ENCODE data around the gene MVB12B.

The MVB12B gene

DNA sequence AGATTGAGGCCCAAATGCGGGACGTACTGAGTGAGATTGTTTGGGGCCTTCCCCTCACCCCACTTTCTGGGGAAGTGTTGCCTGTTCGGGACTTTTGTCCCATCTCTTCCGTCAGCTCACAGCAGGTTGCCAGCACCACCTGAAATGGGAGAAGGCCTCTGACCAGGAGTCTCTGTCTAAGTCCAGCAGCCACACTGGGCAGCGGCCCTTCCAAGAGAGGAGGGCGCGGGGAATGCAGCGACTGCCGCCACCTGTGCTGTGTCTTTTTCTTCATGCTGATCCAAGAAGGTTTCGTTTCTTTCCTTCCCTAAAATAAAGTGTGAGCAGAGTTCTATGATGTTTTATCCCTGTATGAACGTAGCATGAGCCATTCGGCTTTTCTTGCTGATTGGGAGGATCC lies 152.9 kb downstream of the MVB12B start:
- no peak for DNase-seq

DNA sequence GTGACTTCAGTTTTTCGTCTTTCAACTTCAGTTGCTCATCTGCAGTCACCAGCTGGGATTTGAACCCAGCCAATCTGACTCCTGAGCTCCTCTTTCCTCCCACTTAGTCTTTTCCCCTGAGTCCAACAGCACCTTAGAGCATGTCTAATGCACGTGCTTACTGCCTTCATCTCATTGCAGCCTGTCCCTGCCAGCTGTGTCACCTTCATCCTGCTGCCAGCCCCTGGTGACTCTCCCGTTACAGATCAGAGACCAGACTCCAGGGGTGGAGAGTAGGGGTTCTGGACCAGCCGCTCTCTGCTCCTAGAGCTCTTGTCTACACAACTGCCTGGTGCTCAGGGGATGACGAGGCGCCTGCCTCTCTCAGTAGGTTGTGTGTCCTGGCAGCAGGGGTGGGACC lies 154.2 kb downstream of the MVB12B start:
- DNase-seq = no peak

DNA sequence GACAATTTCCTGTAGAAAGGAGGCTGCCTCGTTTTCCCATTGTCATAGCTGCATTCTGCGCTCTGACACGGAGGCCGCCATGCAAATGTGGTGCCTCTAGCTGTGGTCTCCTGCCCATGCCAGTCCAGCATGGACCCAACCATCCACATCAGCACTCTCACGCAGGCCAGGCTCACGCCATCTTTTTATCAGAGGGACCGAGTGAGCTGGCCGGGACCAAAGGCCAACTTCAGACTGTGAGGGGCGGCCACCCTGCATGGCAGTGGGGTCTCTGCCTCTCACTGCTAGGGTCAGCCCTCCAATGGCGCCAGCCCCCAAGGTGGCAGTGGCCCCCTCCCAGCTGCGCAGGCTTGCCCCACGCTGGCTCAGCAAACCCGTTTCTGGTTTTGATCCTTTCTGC lies 155.2 kb downstream of the MVB12B start:
- no peak for DNase-seq

DNA sequence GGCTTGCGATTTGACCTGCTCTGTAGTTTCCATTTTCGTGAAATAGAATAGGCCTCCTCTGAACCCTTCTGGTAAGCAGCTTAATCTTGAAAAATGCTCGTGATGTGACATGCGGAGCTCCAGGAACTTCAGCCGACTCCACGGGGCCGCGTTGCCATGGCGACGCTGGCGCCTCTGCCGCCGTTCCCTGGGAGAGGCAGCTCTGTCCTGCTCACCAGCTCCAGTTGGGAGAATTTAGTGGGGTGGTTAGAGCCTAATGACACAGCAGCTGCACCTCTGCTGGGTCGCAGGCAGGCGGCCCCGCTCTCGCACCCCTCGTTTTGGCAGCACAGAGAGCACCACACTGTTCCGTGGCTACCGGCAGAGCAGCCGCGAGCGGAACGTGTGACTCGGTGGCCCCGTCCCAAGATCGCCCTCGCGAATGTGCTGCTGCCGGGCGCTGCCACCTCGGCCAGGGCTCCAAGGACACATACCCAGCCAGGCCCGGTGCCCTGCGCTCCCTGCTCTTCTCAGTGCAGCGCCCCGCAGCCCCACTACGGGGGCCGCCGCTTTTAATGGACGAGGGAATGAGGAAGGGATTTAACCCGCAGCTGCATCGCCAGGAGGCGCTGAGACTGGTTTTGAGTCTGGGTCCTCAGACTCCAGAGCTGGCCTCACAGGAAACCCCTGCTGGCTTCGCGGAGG lies 155.9 kb downstream of the MVB12B start:
- DNase-seq = peak; percentile 19

DNA sequence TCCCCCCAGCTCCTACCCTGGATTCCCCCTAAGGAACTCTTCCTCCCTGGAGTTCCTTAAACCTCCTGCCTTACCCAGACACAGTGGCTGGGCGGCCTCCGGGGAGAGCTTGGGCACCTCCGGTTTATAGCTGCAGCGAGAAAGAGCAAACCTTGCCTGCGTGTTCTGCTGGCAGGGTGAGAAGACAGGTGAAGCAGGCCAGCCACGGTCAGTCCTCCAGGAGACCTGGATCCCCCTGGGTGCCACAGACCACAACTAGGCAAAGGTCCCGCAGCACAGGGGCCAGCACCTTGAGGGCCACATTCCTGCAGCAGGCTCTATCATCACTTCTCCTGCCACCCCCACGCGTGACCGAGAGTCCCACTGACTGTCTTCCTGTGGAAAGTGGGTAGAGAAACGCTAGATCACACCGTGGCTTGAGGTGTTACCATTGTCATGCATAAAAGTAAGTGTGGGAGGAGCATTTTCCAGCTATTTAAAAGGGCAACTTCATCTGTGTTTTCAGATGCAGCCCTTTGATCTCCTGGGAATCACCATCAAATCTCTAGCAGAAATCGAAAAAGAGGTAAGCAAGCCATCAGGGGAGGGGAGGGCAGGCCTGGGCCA lies 156.9 kb downstream of the MVB12B start:
- DNase-seq = no peak

DNA sequence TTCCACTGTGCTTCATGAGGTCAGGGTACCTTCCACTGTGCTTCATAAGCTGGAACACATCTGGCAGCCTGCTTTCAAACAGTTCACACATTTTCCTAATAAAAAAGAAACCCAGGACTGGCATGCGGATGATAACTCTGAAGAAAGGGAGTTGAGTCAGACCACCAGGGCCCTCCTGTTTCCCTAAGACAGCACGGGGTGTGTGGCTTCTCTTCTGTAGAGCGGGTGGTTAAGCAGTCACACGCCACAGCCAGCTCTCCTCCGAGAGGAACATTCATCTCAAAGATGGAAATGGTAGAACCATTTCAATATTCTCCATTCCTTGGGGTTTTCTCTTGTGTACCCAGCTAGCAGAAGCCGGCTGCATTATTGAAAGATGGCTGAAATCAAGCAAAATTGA lies 159.0 kb downstream of the MVB12B start:
- DNase-seq = no peak

DNA sequence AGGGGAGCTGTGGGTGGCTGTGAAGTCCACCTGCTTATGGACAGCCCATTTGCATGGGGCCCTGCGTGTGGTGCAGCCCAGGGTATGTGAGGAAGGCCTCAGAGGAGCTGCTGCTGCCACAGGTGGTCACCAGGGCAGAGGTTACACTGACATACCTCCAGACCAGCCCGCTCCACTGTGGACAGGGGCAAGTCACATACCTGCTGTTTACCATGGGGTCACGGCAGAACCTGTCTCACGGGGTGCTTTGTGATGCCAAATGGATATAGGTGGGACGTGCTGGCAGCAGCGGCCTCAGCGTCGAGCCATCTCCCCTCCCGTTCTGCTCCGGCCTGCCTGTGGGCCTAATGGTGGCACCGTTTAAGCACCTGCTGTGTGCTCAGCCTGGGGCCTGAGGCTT lies 159.6 kb downstream of the MVB12B start:
- DNase-seq = no peak

DNA sequence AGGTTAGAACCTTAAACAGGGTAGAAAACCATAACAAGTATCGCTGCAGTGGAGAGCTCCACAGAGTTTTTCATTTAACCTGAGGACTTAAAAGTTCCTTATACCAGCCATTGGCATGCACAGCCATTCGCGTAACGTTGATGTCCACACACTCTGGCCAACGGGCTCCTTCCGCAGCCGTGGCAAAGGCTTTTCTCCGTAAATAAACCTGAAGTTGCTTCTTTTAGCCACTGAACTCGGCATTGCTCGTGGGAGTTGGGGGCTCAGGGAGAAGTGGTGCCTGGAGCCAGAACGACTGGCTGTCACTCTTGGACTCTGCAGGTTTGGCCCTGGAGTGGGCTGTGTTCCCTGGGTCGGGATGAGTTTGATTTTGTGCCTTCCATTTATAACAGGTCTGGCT lies 161.2 kb downstream of the MVB12B start:
- no peak for DNase-seq

DNA sequence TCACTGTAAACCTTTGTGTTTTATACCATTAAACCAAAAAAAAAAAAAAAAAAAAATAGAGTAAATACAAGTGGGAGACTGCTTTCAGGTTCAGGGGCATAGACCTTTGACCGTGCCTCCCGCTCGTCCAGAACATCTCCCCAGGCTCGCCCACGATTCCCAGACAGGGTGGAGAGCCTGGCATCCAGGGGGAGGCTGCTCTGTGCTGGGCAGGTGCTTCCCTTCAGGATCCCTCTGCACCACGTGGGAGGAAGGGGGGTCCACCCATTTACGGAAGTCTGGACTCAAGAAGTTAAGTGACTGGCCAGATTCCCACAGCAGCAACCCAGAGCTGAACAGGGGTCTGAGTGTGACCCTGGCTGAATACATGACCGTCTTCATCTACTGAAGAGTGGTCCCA lies 161.7 kb downstream of the MVB12B start:
- DNase-seq = no peak

DNA sequence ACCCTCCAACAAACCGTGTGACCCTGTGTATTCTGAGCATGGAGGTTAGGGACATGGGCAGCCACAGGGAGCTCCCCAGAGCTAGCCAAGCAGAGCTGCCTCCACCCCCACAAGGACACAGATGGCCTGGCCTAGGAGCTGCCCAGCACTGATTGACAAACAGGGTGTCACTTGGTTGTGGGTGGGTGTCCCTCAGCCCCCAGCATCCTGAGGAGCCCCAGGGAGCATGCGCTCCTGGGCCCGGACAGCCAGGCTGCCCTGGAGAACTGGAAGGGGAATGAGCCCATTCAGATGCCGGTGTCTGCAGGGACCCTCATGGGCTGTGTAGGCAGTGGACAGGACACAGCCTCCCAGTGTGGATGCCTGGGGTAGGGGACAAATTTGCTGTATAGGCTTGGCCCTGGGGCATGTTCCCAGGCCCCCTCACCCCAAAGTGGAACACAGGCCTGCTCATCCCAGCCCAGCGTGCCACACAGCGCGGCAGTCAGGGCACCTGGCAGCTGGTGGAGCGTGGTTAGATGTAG lies 162.3 kb downstream of the MVB12B start:
- DNase-seq = no peak

DNA sequence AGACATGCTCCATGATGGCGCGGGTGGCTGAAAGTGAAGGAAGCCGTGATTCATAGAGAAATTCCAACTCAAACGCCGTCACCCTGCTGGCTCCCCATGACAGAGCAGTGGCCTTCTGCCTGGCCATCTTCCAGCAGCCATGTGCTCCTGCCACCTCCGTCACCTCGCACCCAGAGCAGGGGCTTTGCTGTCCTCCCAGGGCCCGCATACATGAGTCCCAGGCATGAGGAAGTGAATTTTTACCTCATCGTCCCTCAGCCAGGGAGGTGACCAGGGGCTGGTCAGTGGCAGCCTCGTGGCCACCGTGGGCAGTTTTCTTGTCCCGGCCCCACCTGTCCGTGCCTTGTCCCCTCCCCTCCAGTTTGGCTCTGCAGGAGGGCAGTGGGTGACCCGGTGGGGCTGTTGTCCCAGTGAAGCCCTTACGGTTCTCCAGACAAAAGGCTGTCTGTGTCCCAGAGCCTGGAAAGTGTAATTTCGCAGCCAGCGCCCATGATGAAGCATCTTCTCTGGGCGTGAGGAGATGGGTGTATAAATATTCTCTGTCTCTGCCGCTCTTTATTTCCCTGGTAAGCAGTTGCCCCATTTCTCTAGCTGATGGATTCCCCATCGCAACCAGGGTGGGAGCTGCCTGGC lies 163.1 kb downstream of the MVB12B start:
- DNase-seq = no peak

DNA sequence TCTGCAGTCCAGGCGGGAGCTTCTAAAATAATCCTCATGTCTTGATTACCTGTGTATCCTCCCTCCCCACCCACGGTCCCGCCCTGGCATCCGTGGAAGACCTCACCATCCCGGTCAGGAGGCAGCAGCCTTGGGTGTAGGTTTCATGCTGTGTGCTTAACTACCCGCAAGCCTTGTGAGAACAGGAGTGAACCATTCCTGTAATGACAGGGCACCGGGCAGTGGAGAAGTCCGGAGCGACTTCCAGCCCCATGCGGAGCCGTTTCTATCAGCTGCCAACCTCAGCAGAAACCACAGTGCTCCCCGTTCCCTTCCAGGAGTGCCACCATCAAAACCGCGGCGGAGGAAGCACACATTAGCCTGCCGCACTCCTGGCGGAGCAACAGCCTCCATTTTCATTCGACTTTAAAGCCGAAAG lies 163.6 kb downstream of the MVB12B start:
- no peak for DNase-seq

DNA sequence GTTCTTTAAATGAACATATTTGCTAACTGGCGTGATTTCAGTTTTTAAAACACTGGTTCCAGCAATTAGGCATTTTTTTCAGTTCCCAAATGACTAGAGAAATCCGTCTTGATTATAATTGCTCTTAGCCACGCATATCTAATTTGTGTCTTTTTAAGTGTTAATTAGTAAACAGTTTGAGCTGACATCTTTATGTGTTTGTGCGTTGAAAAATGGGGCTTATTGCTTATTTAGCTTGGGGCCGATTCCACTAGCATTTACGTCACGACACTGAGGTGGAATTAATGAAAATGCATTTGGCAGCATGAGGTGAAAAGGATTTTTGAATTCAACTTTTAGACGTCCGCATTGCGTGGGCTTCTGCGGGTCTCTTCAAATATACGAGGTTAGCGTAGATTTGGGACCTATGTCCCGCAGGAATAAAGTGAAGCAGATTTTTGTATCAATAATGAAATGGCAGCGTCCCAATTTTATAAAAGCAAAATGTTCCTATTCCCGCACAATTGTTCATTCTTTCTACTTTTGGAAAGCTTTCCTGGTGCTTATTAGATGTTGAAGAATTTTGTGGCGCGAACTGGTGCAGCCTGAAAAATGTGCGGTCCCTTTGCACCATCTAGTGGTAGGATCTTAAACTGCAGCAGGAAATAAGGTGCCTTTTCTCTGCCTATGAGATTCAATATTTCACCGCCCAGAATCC lies 164.4 kb downstream of the MVB12B start:
- peak; percentile 66 for DNase-seq

DNA sequence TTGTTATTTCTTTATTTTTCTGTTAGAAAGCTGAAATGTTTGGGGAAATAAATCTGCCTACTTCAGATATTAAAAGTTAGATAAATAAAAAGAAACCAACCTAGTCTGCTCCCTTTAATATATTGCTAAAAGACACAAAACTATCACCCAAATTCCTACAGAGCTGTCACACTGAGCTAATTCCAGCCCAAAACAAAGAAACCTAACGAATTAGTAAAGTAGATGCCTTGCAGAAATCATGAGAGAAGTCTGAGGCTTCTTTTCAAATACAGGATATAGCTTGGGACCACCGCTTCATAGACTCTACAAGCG lies 164.9 kb downstream of the MVB12B start:
- no peak for DNase-seq

DNA sequence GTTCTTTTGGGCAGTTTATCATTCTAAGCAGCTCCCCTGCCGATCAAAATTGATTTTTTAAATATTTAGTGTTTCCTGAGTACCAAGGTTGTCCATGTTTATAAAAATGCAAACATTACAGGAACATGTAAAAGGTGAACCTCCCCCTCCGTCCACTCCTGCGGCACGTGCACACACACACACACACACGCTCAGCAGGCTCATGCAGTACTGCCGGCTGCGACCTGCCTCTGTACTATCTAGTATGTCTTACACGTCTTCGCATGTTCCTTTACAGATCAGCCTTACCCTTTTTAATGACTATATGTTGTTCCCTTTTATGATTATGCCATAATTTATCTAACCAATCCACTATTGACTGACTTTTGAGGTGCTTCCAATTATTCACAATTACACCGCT lies 165.3 kb downstream of the MVB12B start:
- DNase-seq = no peak

DNA sequence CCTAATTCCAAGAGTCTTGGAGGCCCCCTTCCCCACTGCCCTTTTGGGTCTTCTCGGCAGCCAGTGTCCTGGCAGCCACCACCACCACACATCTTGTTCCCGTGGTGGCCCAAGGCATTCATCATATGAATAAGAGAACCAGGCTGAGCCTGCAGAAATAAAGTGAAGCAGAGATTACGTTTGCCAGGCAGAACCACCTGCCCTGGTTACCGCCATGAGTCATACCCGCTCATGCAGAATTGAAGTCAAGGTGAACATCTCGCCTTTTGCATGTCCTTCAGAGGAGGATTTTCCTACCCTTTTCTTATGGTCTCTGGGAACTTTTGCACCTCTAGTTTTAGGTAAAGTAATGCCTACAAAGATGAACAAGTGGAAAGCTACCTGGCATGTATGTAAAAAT lies 167.6 kb downstream of the MVB12B start:
- DNase-seq = no peak

DNA sequence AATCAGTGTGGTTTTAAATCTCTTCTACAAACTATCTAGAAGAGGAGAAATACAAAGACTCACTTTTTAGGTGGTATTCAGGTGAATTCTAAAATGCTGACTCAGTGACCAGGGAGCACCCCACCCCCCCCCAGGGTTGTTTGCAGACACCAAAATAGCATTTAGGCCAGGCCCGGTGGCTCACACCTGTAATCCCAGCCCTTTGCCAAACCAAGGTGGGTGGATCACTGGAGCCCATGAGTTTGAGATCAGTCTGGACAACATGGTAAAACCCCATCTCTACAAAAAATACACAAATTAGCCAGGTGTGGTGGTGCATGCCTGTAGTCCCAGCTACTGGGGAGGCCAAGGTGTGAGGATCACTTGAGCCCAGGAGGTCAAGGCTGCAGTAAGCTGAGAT lies 168.1 kb downstream of the MVB12B start:
- DNase-seq = no peak

DNA sequence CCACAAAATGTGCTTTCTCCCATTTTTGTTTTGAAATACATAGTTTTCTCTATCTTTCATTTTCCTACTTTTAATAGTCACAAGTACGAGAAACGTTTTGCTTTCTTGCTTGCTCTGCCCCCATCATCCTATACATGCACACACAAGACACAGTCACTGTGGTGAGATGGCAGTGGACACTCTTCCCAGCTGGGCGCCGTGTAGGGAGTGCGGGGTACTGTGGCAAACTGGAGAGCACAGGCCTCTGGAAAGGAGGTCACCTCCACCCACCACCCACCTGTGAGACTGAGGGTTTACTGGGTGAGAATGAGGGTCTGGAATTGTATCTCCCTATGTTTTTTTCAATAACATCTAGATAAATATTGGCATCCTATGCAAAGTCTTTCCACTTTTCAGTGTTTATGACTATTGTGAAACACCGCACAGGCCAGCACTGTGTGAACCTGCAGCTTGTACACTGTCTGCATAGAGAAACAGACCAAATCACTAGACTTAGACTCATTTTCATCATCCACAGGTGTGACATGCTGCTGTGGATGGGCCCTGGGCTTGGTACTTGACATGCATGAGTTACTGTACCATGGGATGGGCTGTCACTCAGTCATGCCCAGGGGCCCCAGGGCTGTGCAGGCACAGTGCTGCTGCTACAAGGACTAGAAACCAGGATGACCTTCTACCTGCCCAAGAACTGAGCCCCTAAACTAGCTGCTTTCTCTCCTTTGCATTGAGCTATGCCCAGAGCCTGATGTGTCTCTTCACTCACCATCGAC lies 169.0 kb downstream of the MVB12B start:
- no peak for DNase-seq

DNA sequence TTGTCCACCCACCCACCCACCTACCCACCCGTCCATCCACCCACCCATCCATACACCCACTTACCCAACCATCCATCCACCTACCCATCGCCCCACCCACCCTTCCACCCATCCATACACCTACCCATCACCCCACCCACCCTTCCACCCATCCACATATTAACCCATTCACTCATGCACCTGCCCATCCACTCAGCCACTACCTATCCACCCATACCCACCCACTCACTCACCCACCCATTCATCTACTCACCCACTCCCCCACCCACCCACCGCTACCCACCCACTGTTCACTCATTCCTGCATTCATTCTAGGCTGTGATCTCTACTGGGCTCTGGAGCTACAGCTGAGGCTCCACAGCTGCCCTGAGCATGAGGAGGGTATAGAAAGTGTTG lies 169.6 kb downstream of the MVB12B start:
- DNase-seq = no peak

DNA sequence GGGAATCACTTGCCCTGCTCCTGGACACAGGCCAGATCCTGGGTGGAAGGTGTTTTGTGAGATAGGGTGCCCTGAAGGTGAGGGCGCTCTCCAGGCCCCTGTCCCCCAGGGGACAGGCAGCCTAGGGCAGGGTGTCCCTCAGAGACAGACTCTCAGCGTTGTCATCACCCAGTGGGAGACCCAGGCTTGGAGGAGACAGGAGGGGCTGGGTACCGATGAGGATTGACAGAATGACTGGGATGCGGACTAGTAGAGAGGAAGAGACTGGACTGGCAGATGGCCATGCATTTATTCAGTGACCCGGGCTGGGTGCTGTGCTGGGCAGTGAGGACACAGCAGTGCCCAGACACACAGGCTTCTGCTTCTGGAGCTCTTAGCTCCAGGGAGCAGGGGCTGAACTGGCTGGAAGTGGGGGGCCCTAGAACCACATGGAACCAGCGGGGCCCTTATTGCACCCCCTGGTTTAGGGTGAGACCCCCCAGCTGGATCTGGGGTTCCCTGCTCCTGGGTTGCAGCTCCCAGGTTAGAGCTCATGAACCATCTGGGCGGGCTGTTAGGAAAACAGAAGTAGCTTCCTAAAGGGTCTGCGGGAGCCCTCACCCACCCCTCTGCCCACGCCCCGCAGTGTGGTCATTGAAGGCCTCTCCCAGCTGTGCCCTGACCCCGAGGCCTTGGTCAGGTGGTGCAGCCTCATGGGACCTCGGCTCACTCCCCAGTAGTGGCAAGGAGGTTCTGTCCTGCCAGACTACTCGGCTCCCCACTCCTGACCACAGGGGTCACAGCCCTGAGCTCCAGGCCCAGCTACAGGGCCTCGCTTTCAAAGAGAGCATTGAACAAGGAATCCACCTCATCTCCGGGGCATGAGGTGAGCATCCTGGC lies 170.4 kb downstream of the MVB12B start:
- DNase-seq = no peak

DNA sequence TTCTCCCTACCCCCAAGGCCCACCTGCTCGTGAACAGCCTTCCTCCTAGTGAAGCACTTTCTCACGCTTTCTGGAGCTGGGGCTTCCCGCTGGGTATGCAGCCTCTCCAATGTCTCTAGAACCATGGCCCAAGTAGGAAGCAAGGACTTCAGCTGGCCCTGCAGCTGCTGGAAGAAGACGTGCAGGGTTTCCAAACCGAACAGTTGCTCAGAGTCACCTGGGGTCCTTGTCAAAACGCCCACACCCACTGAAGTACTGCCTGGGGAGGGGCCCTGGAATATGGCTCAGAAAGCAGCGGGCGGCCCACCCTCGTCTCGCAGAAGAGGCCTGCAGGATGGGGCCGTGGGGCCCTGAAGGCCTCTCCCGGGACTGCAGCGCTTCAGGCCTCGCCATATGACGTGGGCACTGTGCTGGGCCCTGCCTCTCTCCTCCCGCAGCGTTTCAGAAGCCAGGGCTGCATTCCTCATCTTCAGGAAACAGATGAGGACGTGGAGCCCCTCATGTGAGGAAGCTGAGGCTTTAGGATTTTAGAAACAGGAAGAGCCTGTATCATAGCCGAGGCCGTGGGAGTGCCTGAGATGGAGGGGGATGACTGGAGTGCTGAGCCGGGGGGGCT lies 171.1 kb downstream of the MVB12B start:
- no peak for DNase-seq

DNA sequence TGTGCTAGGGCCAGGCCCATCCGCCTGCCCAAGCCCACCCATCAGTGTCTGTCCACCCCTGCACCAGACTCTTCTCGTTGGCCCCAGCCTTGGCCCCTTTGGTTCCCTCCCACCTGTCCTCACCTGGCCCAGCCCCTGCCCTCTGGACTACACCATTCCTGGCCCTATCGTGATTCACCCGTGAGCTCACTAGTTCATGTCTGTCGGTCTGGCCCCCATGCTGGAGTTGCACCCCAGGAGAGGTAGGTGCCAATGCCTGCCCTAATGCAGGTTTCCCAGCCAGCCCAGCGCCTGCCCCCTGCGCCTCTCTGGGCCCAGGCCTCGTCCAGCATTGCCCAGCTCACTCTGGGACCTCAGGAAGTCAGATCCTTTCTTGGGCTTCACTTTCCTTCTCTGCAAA lies 171.7 kb downstream of the MVB12B start:
- DNase-seq = no peak
